GM19099 (cell line): ENCODE data around the gene VENTX.

Source experiments
- POLR2A ChIP-seq: IDR thresholded peaks from 3 replicates; pipeline ENCODE4 v1.6.1; 2011; ENCODE audit warnings: low read depth; ENCODE audit not compliant: insufficient read length; ENCODE audit errors: extremely low read depth

Gene VENTX

GRCh38 chr10:133236401-133237240 is 1.0 kb upstream of the VENTX start:
- no peak for TF ChIP-seq POLR2A

- no peak for TF ChIP-seq POLR2A
Measured at GRCh38 chr10:133237241-133237587, 441 bp upstream of the VENTX start.

- no peak for TF ChIP-seq POLR2A
Measured at GRCh38 chr10:133238466-133238804, 780 bp downstream of the VENTX start.

DNA sequence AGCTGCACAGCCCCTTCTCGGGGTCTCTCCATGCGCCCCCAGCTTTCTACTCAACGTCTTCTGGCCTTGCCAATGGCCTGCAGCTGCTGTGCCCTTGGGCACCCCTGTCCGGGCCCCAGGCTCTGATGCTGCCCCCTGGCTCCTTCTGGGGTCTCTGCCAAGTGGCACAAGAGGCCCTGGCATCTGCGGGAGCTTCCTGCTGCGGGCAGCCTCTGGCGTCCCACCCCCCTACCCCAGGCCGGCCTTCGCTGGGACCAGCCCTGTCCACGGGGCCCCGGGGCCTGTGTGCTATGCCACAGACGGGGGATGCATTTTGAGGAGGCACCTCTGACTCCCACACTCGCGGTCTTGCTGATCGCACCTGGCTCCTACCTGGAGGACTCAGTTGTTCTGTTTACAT is 2.3 kb downstream of the VENTX start:
- TF ChIP-seq POLR2A: no peak

GRCh38 chr10:133241501-133242205 is 4.0 kb downstream of the VENTX start:
- no peak for TF ChIP-seq POLR2A

DNA sequence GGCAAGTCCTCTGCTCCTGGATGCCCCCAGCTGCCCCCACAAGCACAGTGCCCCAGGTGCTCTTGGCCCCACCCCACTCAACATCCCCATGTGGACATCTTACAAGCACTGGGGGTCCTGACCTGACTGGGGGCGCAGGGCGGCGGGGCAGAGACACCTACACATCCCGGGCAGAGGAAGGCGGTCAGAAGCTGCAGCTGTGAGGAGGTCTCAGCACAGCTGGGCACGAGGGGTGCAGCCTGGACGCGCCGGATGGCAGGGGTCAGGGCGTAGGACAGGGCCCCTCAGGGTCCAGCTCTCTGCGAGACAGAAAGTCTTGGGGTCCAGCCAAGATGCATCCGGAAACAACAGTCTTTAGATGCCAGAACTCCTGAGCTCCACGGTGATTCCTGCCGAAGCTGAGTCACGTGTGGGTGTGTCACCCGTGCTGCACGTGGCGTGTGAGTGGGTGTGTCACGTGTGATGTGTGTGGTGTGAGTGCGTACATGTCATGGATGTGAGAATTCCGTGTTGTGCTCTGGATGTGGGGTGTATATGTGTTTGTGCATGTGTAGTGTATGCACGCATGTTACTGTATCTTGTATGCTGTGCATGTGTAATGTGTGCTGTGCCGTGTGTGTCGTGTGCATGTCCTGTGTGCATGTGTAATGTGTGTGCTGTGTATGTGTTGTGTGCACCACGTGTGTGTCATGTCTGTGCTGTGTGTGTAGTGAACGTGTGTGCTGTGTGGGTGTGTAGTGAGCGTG is 5.1 kb downstream of the VENTX start:
- TF ChIP-seq POLR2A: no peak

DNA sequence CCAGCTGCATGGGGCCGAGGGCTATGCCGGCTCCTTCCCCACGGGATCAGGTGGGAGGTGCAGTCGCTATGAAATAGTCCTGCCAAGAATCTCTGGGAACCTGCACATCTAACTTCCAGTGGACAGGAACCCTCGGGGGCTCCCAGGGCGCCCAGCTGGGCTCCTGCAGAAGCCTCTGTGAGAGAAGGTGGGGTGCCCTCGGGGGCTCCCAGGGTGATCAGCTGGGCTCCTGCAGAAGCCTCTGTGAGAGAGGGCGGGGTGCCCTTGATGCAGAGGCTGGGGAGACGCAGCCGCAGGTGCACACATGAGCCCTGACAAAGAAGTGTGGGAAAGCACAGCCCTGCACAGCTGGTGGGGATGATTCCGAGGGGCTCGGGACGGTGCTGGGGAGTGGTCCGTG is 5.9 kb downstream of the VENTX start:
- no peak for TF ChIP-seq POLR2A

DNA sequence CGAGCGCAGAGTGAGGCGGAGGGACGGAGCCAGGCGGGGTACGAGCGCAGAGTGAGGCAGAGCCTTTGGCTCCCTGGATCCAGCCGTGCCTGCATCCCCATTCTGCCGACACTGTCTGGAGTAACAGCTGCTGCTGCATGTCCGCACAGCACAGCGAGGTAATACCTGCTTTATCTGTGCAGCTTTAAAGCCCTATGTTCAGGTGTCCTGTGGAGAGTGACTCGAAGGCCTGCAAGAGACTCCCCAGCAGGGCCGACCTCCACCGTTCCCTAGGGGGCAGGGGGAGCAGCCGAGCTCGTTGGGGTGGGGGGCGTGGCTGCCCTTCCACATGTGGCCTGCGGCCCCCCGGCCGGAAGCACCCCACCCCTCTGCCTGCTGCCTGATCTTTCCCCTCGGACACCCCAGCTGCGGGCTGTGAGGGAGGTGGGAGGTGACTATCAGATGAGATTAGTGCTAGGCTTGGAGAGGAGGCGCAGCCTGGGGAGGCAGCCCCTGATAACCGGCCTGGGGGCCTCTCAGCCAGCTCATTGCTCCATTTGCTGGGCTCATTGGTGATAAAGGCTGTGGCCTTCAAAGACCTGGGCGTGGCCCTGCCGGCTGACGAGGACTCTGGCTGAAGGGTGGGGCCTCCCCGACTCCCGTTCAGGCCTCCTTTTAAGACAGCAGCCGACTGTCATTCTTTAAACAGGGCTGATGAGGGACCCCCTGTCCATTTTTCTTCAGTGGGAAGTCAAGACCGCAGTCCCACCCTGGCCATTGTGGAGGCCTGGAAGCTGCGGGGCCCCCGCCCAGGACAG is 8.0 kb downstream of the VENTX start:
- no peak for TF ChIP-seq POLR2A

DNA sequence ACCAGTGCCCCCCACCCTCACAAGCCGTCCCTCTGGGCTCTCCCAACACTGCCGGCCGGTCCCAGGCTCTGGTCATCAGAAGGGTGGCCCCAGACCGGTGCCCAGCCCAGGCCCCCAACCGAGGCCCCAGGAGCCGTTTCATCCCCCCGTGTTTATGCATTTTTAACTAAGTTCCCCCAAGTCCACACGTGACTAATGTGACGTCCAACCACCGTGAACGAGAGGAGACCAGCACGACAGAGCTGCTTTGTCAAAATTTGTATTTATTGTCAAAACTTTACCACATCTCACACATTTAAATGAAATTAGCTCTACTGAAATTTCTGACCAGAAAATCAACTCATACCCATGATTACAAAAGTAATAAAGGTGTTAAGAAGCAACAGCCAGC is 8.6 kb downstream of the VENTX start:
- no peak for TF ChIP-seq POLR2A

DNA sequence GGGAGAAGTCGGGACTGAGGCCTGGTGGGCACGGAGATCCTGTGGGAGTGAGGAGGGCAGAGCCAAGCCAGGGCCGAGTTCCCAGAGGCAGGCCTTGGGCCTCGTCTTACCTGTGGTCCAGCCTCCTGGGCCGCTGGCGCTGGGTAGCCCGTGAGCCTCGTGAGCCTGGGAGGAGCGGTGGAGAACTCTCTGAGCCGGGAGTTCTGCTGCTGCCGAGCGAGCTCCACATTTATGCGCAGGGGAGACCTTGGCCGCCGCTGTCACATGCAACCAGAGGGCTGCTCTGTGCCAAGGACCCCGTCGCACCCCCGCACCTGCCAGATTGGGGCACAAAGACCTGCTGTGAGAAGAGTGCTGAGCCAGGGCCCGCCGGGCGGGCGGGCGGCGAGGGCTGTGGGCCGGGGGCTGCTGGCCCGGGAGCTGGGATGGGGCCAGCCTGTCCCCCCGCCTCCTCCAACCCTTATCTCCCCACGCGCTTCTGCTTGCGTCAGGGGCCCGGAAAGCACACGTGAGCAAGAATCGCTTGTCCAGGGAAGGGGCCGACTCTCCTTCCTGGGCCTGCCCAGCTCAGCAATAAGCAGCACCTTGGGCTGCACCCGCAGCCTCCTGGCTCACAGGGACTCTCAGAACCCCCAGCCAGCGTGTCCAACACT is 10.2 kb downstream of the VENTX start:
- no peak for TF ChIP-seq POLR2A

GRCh38 chr10:133248334-133248715 is 10.7 kb downstream of the VENTX start:
- TF ChIP-seq POLR2A: no peak

GRCh38 chr10:133249094-133249780 is 11.6 kb downstream of the VENTX start:
- no peak for TF ChIP-seq POLR2A

DNA sequence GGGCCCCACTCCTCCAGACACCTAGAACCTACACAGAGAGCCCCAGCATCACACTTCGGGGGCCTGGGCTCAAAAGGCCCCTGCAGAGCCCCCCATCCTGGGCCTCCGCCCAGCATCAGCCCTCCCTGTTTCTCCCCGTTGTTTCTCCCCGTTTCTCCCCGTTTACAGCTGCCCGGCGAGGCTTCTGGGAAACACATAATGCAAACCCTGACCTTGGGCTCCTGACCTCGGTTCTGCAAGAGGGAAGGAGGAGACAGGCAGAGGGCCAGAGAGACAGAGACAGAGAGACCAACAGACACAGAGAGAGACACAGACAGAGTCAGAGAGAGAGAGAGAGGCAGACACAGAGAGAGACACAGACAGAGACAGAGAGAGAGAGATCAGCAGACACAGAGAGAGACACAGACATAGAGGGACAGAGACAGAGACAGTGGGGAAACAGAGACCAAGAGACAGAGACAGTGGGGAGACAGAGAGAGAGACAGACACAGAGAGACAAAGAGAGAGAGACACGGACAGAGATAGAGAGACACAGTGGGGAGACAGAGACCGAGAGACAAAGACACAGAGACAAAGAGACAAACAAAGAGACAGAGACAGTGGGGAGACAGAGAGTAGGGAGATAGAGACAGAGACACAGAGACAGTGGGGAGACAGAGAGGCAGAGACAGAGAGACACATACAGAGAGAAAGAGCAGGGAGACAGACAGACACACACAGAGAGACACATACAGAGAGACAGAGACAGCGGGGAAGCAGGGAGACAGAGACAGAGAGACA is 12.5 kb downstream of the VENTX start:
- no peak for TF ChIP-seq POLR2A

DNA sequence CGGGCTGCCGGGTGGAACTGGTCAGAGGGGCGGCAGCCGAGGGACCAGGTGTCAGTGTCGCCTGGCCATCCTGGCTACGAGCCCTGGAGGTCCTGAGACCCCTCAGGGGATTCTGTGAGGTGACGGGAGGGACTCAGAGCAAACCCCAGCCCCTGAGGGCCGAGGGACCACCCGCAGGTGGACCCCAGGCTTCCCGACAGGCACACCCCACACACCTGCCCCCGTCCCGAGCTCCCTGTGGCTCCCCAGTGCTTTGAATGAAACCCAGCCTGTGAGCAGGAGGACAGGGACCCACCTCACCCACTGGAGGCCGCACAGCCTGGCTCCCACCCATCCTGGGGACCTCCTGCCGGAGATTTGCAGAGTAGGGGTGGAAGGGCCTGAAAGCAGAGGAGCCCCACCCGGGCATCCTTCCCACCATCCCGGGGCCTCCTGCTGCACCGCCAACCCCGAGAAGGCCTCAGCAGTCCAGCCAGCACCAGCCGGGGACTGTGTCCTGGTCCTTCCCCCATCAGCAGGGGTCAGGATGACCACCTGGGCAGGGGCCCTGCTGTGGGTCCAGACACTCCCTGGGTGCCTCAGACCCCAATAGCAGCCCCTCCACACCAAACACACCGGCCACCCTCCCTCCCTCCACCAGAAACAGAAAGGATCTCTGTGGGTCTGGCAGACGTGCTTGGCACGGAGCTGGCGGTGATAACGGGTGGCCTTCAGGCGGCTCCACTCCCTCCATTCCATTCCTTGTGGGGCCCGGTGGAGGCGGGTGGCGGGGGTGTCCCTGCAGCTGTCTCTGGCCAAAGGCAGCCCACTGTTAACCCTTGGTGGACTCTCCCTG is 13.9 kb downstream of the VENTX start:
- no peak for TF ChIP-seq POLR2A
